GM04504 (cell line): Measurements from ENCODE around the gene SMARCC1.

ENCODE experiments used
- DNase-seq: peaks from one replicate; pipeline ENCODE4 v3.0.0-alpha.2; 2012; ENCODE audit warnings: low read depth

SMARCC1 gene

DNA sequence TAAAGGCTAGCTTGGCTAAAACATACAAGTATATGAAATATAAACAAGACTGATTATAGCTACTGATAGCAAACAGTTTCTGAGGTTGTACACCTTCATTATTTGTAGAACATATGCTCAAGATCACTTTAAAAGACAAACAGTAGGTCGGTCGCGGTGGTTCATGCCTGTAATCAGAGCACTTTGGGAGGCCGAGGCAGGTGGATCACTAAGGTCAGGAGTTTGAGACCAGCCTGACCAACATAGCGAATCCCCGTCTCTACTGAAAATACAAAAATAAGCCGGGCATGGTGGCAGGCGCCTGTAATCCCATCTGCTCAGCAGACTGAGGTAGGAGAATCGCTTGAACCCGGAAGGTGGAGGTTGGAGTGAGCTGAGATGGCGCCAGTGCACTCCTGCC, 80.3 kb downstream of the SMARCC1 start:
- DNase-seq = no peak

DNA sequence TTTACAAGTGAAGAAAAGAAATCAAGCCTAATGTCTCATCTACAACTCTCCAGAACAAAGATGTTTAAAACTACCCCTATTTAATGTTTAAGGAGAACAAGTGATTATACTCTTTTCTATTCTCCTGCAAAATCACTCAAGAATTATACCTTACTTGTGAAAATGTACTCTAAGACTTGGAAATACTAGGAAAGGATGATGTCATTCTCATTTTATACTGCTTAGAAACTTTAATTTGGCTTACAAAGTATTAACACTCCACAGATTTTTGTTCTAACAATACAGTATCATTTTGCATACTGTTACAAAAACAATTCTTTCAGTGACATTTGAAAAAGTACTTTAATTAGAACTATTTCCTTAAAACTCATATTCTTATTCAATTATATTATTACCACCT, 89.5 kb downstream of the SMARCC1 start:
- no peak for DNase-seq

DNA sequence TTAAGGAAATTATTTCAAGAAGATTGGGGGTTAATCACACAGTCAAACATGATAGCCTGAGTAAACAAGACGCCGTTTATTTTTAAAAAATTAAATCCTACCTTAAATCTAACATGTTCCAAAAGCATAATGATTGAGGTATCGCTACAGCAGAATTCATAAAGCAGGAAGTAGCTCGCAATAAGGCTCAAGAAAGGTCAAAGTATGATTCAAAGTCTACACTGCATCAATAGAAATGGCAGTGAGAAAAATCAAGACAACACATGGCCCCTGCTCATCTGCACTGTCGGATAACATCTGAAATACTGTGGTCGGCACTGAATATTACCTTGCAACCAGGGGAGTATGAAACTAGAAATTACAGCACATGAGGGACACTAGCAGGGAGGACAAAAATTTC, 93.2 kb downstream of the SMARCC1 start:
- no peak for DNase-seq

DNA sequence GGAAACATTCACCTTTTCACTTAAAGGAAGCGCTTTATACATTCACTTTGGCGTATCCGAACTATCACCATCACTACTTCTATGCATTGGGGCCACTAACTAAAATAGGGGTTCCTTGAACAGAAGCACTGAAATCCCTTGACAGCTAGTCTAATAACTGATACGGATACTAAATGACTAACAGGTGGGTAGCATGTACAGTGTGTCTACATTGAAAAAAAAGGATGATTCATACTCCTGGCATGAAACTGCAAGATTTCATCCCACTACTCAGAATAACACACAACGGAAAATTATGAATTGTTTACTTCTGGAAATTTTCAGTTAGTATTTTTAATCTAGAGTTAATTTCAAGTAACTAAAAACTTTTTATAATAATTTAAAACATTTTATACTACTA, 96.7 kb downstream of the SMARCC1 start:
- no peak for DNase-seq

DNA sequence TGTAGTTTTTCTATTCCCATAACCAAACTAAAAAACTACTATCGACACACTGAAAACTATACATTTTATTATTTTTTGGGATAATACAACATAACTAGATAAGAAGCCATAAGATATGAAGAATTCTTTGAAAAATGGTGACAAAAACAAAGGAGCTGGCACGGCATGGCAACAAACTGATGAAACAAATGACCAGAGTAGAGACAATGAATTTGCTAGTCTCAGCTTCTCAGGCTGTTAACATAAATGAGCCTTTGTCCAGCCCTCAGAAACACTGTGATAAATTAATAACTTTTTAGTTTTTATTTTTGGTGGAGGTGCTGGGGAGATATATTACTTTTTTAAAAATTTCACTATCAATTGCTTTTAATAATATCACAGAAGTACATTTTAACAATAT, 100.7 kb downstream of the SMARCC1 start:
- no peak for DNase-seq

DNA sequence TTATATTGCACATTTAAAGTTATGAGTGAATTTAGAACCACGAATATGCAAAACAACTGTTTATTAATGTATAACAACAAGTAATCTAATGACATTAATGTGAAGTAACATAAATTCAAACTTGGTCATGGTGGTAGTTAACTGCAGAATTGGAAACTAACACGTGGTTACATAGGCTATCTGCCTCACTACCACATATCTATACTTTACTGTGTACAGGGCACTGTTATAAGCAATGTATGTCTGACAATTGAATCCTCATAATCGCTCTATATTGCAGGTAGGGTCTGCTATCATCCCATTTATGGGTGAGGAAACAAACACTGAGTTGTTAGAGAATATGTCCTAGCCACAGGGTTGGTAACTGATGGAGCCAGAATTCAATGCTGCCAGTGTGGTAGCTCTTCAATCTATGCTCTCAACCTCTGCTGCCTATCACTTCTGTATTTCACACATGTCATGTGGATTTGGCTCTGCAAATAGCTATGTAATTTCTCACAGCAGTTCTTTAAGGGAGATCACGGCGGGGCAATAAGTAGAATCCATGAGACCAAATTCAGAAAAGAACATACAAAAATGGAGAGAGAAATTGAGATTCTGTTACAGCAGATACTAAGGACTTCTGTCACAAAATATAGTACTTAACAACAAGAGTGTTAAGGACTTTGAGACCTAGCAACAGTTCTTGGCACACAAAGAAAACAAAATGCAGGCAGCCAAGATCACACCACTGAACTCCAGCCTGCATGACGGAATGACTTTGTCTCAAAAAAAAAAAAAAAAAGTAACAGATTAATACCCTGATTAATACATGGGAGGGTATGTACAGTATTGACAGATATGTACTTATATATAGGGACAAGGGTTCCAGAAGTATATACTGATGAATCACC, 103.0 kb downstream of the SMARCC1 start:
- no peak for DNase-seq

DNA sequence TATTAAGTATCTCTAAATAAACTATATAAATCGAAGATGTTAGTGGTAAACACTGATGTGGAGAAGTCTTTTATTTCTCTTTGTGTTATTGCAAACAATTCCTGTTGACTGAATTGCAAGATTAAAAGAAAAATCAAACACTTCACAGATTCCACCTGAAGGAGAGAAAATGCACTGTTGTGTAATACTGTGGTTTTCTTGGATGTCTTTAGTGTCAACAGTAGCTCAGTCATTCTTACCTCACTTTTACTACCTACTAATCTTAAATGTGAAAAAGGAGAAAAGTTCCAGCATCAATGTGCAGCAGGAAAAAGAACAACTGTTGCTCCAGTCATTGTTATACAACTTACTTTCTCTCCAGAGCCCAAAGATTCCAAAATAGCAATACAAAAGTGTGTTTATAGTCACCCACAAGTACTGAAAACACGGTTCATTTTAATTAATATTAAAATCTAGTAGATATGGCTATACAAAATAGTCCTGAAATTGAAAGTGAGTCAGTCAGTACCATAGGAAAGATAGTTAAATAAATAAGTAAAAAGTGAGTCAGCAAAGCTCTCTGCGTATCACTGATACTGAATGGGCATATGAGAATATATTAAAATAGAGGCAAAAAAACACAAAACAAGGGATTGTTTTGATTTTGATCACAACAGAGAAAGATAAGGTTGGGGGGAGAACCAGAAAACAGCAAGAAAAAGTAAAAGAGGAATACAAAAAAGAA, 112.5 kb downstream of the SMARCC1 start:
- no peak for DNase-seq

DNA sequence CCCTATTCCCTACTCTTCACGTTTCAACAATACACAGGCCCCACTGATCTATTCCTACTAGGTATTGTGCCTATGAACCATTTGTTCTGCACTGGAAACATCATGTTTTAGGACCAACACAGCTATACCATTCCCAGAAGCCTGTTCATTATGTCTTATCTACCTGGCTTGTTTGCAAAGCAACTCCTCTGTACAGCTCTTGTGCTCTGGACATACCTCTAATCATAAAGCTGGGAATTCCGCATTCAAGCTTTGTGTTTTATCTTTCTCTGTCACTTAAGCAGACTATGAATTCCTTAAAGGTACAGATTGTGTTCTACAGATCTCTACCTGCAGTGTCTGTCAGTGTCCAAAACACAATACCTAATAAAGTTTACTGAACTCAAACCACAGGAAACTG, 115.6 kb downstream of the SMARCC1 start:
- DNase-seq = no peak

DNA sequence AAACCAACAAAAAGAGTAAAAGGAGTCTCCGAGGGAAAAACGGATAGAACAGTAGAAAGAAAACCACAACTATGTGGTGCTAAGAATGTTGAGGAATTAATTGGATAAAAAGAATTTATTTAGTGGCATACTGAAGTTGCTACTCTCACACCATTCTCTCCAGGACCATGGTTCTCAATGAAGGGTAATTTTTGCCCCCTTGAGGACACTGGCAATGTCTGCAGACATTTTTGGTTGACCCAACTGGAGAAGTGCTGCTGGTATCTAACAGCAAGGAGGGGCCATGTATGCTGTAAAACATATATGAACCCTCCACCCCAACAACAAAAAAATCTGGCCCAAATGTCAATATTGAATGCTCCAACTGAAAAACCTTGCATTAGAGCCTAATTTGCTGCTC, 117.2 kb downstream of the SMARCC1 start:
- DNase-seq = peak; percentile 18

DNA sequence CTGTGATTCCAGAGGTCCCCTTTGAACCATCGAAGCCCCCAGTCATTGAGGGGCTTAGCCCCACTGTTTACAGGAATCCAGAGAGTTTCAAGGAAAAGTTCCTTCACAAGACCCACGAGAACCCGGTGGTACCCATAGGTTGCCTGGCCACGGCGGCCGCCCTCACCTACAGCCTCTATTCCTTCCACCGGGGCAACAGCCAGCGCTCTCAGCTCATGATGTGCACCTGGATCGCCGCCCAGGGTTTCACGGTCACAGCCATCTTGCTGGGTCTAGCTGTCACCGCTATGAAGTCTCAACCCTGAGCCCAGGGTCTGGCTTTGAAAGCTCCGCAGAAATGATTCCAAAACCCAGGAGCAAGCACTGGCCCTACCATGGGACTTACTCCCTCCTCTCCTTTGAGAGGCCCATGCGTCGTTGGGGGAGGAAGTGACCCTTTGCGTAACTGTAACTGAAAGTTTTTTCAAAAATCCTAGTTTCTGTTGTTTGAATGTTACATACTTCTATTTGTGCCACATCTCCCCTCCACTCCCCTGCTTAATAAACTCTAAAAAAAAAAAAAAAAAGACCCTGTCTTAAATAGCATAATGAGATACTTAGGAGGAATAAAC, 118.0 kb downstream of the SMARCC1 start:
- no peak for DNase-seq

DNA sequence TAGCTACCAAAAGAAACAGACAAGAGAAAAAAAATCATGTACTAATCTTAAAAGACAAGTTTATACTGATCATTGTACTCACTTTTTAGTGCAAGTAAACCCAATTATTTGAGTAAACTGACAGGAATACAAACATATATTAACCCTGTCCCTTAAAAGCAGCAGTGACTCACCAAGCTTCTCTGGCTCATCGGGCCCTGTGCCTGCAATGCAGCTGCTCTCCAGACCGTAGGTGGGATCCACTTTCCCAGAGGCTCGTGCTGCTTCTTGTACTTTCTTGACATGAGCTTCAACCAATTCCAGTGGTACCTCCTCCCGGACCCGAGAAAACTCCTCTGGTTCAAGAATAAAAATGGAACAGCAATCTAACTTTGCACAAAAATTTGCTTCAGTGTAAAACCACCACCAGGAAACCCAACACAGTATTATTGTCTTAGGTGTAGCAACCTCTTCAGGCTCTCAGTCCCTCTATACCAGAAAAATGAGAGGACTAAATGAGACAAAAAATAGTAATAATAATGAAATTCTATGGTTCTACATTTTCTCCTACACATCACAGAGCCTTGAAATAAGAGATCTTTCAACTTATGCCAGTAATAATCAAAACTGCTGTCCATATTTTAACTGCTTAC, 120.5 kb downstream of the SMARCC1 start:
- peak; percentile 44 for DNase-seq

DNA sequence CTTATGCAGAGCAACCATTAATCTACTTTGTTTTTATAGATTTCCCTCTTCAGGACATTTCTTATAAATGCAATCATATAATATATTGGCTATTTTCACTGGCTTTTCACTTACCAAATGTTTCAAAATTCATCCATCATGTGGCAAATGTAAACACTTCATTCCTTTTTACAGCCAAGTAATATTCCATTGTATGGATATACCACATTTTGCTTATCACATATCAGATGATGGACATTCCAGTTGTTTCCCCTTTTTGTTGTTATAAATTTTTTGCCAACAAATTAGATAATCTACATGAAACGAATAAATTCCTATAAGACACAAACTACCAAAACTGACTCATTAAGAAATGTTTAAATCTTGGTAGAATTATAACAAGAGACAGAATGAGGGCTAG, 123.2 kb downstream of the SMARCC1 start:
- no peak for DNase-seq

DNA sequence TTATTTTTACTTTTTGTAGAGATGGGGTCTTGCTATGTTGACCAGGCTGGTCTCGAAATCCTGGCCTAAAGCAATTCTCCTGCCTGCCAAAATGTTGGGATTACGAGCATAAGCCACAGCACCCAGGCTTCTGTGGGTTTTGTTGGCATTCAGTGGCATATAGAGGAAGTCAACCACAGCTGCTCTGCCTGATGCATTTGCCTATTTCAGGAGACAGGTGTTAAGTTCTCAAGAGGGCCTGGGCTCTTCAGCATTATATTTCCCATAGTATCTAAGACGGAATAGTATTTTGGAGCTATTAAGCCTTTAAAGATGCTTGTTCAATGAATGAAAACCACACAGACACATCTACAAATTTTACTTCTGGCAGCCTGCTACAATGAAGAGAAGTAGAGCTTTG, 129.6 kb downstream of the SMARCC1 start:
- no peak for DNase-seq

DNA sequence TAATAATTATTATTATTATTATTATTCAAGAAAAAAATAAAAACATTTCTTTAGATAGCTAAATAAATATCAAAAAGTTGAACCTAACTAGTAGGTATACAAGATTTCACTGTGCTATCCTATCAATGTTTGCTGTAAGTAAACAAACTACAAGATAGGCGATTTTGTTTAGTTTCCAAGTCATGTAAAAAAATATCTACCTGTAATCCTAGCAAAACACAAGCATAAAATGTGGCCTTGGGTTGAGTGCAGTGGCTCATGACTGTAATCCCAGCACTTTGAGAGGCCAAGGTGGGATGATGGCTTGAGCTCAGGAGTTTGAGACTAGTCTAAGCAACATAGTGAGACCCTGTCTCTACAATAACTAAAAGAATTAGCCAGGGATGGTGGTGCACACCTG, 131.4 kb downstream of the SMARCC1 start:
- no peak for DNase-seq

DNA sequence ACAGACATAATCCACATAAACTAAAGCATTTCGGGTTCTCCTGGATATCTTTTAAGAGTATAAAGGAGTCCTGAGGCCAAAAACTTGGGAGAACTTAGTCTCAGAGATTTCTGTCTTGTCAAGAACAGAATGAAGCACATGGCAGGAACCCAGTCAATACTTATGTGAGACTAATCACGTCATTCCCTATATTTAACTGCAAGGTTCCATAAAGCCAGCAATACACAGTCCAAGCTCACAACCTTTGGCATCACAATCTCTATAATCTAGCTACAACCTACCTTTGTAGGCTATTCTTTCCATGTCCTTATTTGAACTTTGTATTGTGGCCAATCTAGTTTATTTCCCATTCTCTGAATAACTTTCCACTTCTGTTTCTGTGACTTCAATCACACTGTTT, 134.1 kb downstream of the SMARCC1 start:
- DNase-seq = no peak

DNA sequence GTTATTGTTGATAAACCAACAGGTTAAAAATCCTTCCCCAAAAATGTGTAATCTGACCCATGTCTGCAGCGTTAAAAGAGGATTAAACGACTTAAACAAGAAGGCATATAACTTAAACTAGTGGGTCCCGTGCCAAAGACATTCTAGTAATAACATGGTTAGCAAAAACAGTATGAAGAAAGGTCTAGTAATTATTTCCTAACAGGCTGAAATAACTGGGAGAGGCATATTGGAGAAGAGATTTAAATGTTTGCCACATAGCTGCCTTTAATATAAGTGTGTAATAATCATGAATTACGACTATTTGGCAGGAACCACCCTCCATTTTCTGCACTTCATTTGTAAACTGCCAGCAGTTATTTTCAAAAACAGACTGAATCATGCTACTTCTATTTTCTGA, 135.3 kb downstream of the SMARCC1 start:
- peak; percentile 74 for DNase-seq

DNA sequence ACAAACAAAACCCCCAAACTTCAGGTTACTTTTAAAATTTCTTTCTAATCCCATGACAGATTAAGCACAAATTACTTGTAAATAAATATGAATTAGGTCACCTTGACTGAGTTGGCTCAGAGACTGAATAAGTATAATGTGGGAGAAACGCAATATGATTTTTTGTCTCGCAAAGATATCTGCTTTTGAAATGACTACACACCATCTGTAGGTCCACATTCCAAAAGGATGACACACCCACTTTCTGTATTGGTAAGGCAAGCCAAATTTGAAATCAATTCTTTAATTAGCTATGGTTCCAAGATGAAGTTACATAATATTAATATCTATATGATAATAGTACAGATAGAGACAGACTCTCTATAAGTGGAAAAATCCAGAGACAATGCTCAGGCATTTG, 136.1 kb downstream of the SMARCC1 start:
- DNase-seq = no peak

DNA sequence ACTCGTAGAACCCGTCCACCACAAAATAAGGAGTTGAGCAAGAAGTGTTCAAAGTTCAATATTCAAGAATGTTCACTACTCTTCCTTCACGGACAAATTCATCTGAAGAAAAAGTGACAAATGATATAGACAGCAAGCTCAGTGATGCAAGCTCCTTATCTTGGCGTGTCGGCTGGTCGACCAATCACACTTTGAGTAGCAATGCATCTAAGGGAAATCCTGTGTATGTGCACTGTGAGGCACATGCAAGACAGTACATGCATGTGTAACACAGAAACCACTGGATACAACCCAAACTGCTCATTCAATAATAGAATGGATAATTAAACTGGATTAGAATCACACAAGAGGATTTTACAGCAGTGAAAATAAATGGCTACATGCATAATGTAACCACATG, 138.6 kb downstream of the SMARCC1 start:
- DNase-seq = no peak

DNA sequence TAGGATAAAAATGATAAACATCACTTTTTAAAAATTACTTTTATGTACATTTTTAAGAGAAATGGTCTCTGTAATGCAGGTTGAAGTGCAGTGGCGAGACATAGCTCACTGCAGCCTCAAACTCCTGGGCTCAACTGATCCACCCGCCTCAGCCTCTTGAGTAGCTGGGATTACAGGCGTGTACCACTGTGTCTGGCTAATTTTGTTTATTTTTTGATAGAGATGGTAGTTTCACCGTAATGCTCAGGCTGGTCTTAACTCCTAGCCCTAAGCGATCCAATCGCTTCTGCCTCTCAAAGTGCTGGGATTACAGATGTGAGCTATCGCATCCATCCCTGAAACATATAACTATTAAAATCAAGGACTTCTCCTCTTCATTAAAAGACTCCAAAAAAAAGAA, 140.0 kb downstream of the SMARCC1 start:
- no peak for DNase-seq

DNA sequence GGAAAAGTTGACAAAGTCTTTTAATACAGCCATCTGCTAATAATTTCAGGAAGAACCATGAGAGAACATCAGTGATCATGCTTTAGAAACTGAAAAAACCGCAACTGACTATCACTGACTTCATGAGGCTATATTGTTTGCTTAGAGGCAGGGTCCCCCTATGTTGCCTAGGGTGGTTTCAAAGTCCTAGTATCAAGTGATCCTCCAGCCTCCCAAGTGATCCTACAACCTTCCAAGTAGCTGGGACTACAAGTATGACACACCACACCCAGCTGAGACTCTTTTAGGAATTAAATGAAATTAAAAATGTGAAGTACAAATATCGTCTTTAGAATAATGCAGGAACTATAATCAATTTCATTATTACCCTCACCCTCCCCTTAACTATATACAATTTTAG, 144.8 kb downstream of the SMARCC1 start:
- DNase-seq = no peak

DNA sequence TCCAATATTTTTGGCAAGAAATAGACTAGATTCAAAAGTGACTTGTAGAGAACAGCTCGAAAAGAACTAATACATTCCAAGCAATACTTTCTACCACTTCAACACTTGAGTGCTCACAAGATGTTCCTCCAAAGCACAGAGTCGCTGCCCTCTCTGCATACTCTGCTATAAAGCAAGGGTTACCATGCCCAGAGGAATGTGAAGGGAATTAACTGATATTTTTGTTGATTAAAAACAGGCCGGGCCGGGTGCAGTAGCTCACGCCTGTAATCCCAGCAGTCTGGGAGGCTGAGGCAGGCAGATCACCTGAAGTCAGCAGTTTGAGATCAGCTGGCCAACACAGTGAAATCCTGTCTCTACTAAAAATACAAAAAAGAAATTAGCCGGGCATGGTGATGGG, 145.5 kb downstream of the SMARCC1 start:
- DNase-seq = no peak

DNA sequence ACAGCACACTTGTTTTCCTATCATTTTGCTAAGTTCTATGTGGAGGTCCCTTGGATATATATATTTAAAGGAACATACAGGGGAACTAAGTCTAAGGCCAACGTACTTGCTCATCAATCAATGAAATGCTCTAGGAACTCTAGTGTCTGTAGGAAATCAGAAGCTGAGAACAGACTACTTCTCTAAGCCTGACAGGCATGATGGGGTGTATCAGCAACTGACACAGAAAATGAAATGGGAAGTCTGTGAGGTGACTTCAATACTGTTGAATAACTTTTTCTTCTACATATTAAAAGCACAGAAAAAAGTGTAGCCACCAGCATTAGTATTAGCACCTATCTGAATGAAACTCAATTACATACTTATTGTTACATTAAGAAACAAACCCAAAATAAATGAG, 146.2 kb downstream of the SMARCC1 start:
- DNase-seq = no peak

DNA sequence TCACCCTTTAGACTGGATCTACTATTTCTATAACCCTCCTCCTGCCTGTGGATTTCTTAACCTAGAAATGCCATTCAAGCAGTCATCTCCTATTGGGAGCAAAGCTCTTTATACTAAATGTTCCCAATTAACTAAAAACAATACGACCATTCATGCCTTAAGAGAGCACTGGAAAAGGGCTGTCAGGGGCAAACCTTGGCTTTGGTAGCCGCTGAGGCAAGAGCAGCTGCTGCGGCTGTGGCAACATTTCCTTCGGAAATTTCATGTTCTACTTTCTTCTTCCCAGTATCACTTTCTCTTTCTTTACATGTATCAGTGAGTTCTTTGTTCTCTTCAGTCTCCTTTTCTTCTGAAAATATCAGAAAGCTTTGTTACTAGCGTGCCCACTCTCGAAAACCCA, 146.7 kb downstream of the SMARCC1 start:
- DNase-seq = no peak
